Smooth muscle cell (in vitro differentiated cells): Measurements from ENCODE around the gene SDR9C7. TPM values are rescaled to one million over a fixed set of nuclear protein-coding genes. Genes with fewer than 3 reads are reported as not detected.

ENCODE experiments used
- DNase-seq: peaks from one replicate; lab custom pipeline; 2025; ENCODE audit not compliant: unreplicated experiment; lab: John Stamatoyannopoulos, UW
- H2AFZ ChIP-seq: fragments of 200-600 bp; sonication (generic); 2 replicates; pipeline ENCODE4 v1.6.0; 2016; ENCODE audit warnings: antibody characterized with exemption, low read depth, mild to moderate bottlenecking
- H3F3A ChIP-seq: fragments of 200-600 bp; sonication (generic); 2 replicates; pipeline ENCODE4 v1.6.0; 2017; ENCODE audit warnings: antibody characterized with exemption, low read depth
- H3K27ac ChIP-seq: fragments of 200-600 bp; sonication (generic); 2 replicates; pipeline ENCODE4 v1.5.1; 2016; ENCODE audit warnings: low read depth, mild to moderate bottlenecking
- H3K27me3 ChIP-seq: fragments of 200-600 bp; sonication (generic); 2 replicates; pipeline ENCODE4 v1.6.1; 2016; ENCODE audit warnings: low read depth, mild to moderate bottlenecking
- H3K36me3 ChIP-seq: fragments of 200-600 bp; sonication (generic); 2 replicates; pipeline ENCODE4 v1.5.1; 2016; ENCODE audit warnings: low read depth
- H3K4me1 ChIP-seq: fragments of 200-600 bp; sonication (generic); 2 replicates; pipeline ENCODE4 v1.5.1; 2016; ENCODE audit warnings: low read depth
- H3K4me2 ChIP-seq: fragments of 200-600 bp; sonication (generic); 2 replicates; pipeline ENCODE4 v1.6.0; 2016; ENCODE audit warnings: mild to moderate bottlenecking
- H3K4me3 ChIP-seq: fragments of 200-600 bp; sonication (generic); 2 replicates; pipeline ENCODE4 v1.5.1; 2016; ENCODE audit warnings: mild to moderate bottlenecking
- H3K79me2 ChIP-seq: fragments of 200-600 bp; sonication (generic); 2 replicates; pipeline ENCODE4 v1.6.0; 2016; ENCODE audit warnings: low read depth, mild to moderate bottlenecking
- H3K9ac ChIP-seq: fragments of 200-600 bp; sonication (generic); 2 replicates; pipeline ENCODE4 v1.6.0; 2016; ENCODE audit warnings: low read depth
- H3K9me3 ChIP-seq: fragments of 200-600 bp; sonication (generic); replicated peaks from 2 replicates; pipeline ENCODE4 v1.5.1; 2016; ENCODE audit warnings: low read depth
- H4K20me1 ChIP-seq: fragments of 200-600 bp; sonication (generic); 2 replicates; pipeline ENCODE4 v1.6.0; 2016; ENCODE audit warnings: low read depth
- WGBS: methylation state at CpG from one replicate; pipeline ENCODE4 v1.1.7; 2016; ENCODE audit warnings: low lambda C conversion rate; 5-methylcytosine and 5-hydroxymethylcytosine counted together
- polyA plus RNA-seq: library from polyadenylated mRNA; unstranded; fragments of >200 nt; fragmentation: Nextera tagmentation; extraction: Ambion mirVana; gene quantifications from 2 replicates; pipeline ENCODE4 v1.2.1, GENCODE V29; 2016
- total RNA-seq: library from RNA; depleted of rRNA; stranded (reverse); fragments of >200 nt; gene quantifications from 2 replicates; pipeline ENCODE4 v1.2.3, GENCODE V29; 2014
- TF ChIP-seq, protein P1 (sequence below): fragments of 200-600 bp; sonication (generic); IDR thresholded peaks from 2 replicates; pipeline ENCODE4 v1.5.1; 2017; ENCODE audit warnings: borderline replicate concordance, mild to moderate bottlenecking, antibody characterized with exemption; ENCODE audit not compliant: insufficient read depth, poor library complexity, severe bottlenecking

Gene SDR9C7
- total and polyA plus RNA-seq, 2 experiments from 2014 or later = 0.83 to 1.1 TPM

DNA sequence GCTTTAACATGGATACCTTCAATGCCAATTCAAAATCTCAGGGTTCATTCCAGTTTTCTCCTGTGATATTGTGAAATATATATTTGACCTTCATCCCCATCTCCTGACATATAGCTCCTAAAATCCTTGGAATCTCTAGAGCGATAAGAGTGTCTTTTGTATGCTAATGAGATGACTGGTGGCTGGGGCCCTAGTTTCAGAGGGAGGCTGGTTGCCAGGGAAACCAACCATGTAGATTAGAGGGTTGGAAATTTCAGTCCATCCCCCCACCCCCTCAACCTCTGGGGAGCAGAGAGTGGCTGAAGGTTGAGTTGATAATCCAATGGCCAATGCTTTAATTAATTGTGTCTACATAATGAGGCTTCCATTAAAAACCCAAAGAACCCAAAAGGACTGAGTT, 59.4 kb downstream of the SDR9C7 start:
- Histone ChIP-seq H3K27me3 (no peaks in the 10 kb centered on the region), H3K79me2 (no peaks in the 10 kb centered on the region), H3K9me3 (no peaks in the 10 kb centered on the region), H3K36me3 (no peaks in the 10 kb centered on the region), H3K4me1 (no peaks in the 10 kb centered on the region), H3F3A (no peaks in the 10 kb centered on the region), H3K27ac (no peak overlapping the region), H3K4me2 (no peak overlapping the region), H3K9ac (no peak overlapping the region), H4K20me1 (no peaks in the 10 kb centered on the region), H2AFZ (no peak overlapping the region), H3K4me3 (no peak overlapping the region)
- no peak for DNase-seq
- TF ChIP-seq, protein P1, sequence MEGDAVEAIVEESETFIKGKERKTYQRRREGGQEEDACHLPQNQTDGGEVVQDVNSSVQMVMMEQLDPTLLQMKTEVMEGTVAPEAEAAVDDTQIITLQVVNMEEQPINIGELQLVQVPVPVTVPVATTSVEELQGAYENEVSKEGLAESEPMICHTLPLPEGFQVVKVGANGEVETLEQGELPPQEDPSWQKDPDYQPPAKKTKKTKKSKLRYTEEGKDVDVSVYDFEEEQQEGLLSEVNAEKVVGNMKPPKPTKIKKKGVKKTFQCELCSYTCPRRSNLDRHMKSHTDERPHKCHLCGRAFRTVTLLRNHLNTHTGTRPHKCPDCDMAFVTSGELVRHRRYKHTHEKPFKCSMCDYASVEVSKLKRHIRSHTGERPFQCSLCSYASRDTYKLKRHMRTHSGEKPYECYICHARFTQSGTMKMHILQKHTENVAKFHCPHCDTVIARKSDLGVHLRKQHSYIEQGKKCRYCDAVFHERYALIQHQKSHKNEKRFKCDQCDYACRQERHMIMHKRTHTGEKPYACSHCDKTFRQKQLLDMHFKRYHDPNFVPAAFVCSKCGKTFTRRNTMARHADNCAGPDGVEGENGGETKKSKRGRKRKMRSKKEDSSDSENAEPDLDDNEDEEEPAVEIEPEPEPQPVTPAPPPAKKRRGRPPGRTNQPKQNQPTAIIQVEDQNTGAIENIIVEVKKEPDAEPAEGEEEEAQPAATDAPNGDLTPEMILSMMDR = no peak
- WGBS = 57% methylated on average over 1 of the region's 1 CpG

DNA sequence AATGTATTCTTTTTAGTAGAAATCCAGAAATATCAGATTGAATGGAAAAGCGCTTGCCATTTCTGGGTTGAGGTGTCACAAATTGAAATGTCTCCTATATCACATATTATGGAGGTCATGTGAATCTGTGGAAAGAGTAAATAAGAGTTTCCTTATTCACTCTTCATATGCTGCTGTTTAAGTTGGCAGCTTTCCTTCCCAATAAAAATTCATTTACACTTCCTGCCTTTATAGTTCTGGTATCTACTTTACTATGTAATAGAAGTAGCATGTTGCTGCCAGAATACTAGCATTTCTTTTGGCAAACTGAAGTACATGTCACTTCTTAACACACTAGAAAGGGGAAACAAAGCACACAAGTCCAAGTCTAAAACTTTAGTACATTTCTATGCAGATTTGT, 60.8 kb downstream of the SDR9C7 start:
- no peaks in the 10 kb centered on the region for H3K9me3 ChIP-seq
- TF ChIP-seq, protein P1 = no peak
- no peak overlapping the region for H2AFZ ChIP-seq

More for the DNA sequence above, 60.8 kb downstream of the SDR9C7 start:
- no peaks in the 10 kb centered on the region for H4K20me1 ChIP-seq
- H3K79me2 ChIP-seq = no peaks in the 10 kb centered on the region
- no peak for DNase-seq
- H3K4me3 ChIP-seq = no peak overlapping the region
- no peaks in the 10 kb centered on the region for H3K36me3 ChIP-seq
- H3F3A ChIP-seq = no peaks in the 10 kb centered on the region
- 40% methylated on average over 1 of the region's 1 CpG for WGBS
- no peak overlapping the region for H3K27ac ChIP-seq
- H3K4me2 ChIP-seq = no peak overlapping the region
- no peak overlapping the region for H3K9ac ChIP-seq
- H3K27me3 ChIP-seq = no peaks in the 10 kb centered on the region
- H3K4me1 ChIP-seq = no peaks in the 10 kb centered on the region

Other genes with a start within 250 kb of the SDR9C7 start
- 128 TPM in 2 replicates for gene PTGES3, start 246.1 kb downstream of the SDR9C7 start, total RNA-seq
- gene PTGES3, start 246.1 kb downstream of the SDR9C7 start, polyA plus RNA-seq = 160 and 165 TPM in 2 replicates
- gene NACA, start 209.1 kb downstream of the SDR9C7 start, total RNA-seq = 906 and 1,062 TPM in 2 replicates
- 625 and 713 TPM in 2 replicates for gene NACA, start 209.1 kb downstream of the SDR9C7 start, polyA plus RNA-seq
- gene PRIM1, start 182.1 kb downstream of the SDR9C7 start, total RNA-seq = 12.7 and 16.9 TPM in 2 replicates
- 3.6 and 7.0 TPM in 2 replicates for gene PRIM1, start 182.1 kb downstream of the SDR9C7 start, polyA plus RNA-seq
- gene HSD17B6, start 171.1 kb downstream of the SDR9C7 start, total RNA-seq = 8.9 and 14.8 TPM in 2 replicates
- gene HSD17B6, start 171.1 kb downstream of the SDR9C7 start, polyA plus RNA-seq = 12.9 and 14.1 TPM in 2 replicates
- gene RDH16, start 23.2 kb upstream of the SDR9C7 start, total RNA-seq = 0.94 and 2.0 TPM in 2 replicates
- 0.55 and 3.4 TPM in 2 replicates for gene RDH16, start 23.2 kb upstream of the SDR9C7 start, polyA plus RNA-seq
- 7.3 and 8.5 TPM in 2 replicates for gene ZBTB39, start 72.1 kb upstream of the SDR9C7 start, total RNA-seq
- gene ZBTB39, start 72.1 kb upstream of the SDR9C7 start, polyA plus RNA-seq = 2.6 and 3.6 TPM in 2 replicates
- 0.90 and 6.3 TPM in 2 replicates for gene TAC3, start 82.1 kb upstream of the SDR9C7 start, total RNA-seq
- gene TAC3, start 82.1 kb upstream of the SDR9C7 start, polyA plus RNA-seq = 1.7 and 4.1 TPM in 2 replicates
- not detected in 2 replicates for gene MYO1A, start 115.7 kb upstream of the SDR9C7 start, total RNA-seq
- gene MYO1A, start 115.7 kb upstream of the SDR9C7 start, polyA plus RNA-seq = not detected in 2 replicates
- 8.9 and 12.6 TPM in 2 replicates for gene NEMP1, start 144.4 kb upstream of the SDR9C7 start, total RNA-seq
- 3.2 and 4.0 TPM in 2 replicates for gene NEMP1, start 144.4 kb upstream of the SDR9C7 start, polyA plus RNA-seq
- gene NAB2, start 154.7 kb upstream of the SDR9C7 start, total RNA-seq = 57.8 and 58.3 TPM in 2 replicates
- gene NAB2, start 154.7 kb upstream of the SDR9C7 start, polyA plus RNA-seq = 37.9 and 39.7 TPM in 2 replicates
- gene STAT6, start 177.0 kb upstream of the SDR9C7 start, total RNA-seq = 39.1 and 56.8 TPM in 2 replicates
- 38.7 and 48.5 TPM in 2 replicates for gene STAT6, start 177.0 kb upstream of the SDR9C7 start, polyA plus RNA-seq
- 80.3 and 95.4 TPM in 2 replicates for gene LRP1, start 194.1 kb upstream of the SDR9C7 start, total RNA-seq
- 75.3 and 83.1 TPM in 2 replicates for gene LRP1, start 194.1 kb upstream of the SDR9C7 start, polyA plus RNA-seq
- not detected in 2 replicates for gene LRP1-AS, start 213.2 kb upstream of the SDR9C7 start, total RNA-seq
- not detected in 2 replicates for gene LRP1-AS, start 213.2 kb upstream of the SDR9C7 start, polyA plus RNA-seq